HCEC 1CT (cell line): ENCODE measurements around the gene MELK.
"Not testable (repeated sequence)": the region's sequence is repeated elsewhere in the genome, so short reads cannot be mapped to it uniquely, and the experiment has no call there.

Experiments used
- DNase-seq: peaks from one replicate; pipeline ENCODE4 v3.0.0-alpha.2; 2017

MELK gene

GRCh38 chr9:36572515-36573418 is at the start of gene MELK:
TSS of gene MELK (plus strand) at chr9:36572895. CDS start at chr9:36581682, 8,787 bp downstream.
- DNase-seq = peak; percentile 81

DNA sequence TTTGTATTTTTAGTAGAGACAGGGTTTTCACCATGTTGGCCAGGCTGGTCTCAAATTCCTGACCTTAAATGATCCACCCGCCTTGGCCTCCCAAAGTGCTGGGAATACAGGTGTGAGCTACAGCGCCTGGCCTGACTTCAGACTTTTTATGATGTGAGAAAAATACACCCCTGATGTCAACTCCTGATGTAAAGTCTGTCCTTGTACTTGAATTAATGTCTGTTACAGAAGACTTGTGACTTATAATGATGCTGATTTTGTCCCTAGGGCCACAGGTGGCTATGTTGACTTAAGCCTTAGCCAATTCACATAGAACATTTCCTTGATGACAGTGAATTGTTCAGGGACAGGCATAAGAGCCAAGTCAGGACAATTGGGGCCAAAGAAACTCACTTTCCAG is 42.5 kb upstream of the MELK start:
- DNase-seq = no peak

DNA sequence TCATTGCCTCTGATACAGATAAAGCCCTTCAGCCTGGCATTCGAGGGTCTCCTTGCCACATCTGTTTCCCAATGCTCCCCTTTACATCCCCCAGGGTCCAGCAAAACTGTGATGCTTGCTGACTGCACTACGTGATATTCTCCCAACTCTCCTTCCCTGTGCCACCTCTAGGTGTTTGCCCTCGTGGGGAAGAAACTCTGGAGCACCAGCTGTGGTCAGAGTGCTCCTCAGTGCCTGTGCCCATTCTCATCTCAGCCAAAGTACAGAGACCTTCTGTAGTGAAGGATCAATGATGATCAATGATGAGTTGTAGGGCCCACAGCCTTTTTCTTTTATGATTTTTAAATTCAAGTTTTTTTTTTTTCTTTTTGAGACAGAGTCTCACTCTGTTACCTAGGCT is 40.3 kb upstream of the MELK start:
- DNase-seq = no peak

- not testable (repeated sequence) for DNase-seq
Observed at GRCh38 chr9:36533726-36534125, 39.0 kb upstream of the MELK start.

- no peak for DNase-seq
Observed at GRCh38 chr9:36535107-36535506, 37.6 kb upstream of the MELK start.

DNA sequence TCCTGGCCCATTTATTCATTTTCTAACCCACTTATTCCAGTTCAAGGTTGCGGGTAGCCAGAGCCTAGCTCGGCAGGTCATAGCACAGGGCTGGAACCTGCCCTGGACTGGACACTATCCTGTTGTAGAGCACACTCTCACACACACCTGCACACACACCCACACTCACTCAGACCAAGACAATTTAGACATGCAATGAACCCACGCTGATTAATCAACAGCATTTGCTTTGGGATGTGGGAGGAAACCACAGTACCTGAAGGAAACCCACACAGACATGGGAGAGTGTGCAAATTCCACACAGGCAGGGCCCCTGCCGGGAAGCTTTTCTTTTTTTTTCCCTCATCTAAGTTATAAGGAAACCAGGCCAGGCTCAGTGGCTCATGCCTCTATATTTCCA is 34.8 kb upstream of the MELK start:
- DNase-seq = no peak

DNA sequence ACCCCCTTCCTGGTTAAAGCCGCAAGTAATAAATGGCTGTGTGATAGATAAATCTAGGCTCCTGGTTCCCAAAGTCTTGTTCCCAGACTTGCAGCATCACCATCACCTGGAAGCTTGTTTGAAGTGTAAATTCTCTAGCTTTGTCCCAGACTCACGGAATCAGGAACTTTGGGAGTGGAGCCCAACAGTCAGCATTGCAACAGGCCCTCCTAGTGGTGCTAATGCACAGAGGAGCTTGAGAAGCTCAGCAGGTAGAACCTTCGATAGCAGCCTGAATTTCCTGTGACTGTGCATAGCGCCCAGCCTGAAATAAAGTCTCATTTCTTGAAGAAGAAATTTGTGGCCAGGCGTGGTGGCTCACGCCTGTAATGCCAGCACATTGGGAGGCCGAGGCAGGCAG is 30.3 kb upstream of the MELK start:
- no peak for DNase-seq

DNA sequence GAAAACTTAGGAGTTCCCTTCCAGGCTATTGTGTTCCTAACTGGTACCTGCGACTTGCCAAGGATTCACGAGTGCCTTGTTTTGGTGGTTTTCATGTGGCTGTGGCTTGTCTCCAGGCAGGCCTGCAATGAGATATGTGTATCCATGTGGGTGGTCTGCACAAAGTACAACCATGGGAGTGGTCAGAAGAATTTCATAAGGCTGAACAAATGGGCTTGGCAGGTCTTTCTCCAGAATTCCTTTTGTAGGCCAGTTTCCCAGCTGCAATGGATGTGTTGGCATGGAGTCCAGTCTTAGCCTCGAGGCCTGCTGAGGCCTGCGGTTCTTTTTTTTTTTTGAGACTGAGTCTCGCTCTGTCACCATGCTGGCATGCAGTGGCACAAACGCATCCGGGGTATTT is 28.8 kb upstream of the MELK start:
- no peak for DNase-seq

GRCh38 chr9:36547598-36547997 is 25.1 kb upstream of the MELK start:
- DNase-seq = no peak

GRCh38 chr9:36548454-36548853 is 24.2 kb upstream of the MELK start:
- DNase-seq = no peak

GRCh38 chr9:36550135-36550534 is 22.6 kb upstream of the MELK start:
- no peak for DNase-seq

DNA sequence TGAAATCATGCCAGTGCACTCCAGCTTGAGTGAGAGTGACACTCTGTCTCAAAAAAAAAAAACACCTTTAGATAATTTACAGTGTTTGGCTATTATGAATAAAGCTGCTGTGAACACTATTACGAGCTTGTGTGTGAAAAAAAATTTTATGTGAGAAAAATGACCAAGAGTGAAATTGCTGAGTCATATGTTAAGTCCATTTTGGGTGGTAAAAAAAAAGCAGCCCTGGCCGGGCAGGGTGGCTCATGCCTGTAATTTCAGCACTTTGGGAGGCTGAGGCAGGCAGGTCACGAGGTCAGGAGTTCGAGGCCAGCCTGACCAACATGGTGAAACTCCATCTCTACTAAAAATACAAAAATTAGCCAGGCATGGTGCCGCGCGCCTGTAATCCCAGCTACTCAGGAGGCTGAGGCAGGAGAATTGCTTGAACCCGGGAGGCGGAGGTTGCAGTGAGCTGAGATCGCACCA is 22.0 kb upstream of the MELK start:
- DNase-seq = not testable (repeated sequence)

GRCh38 chr9:36551129-36551528 is 21.6 kb upstream of the MELK start:
- DNase-seq = no peak

DNA sequence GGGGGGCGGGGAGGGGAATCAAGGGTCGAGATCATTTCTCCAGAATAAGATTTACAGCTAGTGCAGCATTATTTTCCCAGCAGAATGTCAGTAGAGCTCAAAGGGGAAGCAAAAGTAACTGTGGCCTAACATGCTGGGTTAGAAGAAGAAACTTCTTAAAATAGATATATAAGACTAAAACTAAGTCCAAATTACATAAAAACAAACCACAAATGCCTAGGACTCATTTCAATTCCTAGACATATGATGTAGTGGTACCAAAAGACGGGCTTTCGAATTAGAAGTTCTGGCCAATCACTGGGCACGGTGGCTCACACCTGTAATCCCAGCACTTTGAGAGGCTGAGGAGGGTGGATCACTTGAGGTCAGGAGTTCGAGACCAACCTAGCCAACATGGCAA is 20.8 kb upstream of the MELK start:
- no peak for DNase-seq

DNA sequence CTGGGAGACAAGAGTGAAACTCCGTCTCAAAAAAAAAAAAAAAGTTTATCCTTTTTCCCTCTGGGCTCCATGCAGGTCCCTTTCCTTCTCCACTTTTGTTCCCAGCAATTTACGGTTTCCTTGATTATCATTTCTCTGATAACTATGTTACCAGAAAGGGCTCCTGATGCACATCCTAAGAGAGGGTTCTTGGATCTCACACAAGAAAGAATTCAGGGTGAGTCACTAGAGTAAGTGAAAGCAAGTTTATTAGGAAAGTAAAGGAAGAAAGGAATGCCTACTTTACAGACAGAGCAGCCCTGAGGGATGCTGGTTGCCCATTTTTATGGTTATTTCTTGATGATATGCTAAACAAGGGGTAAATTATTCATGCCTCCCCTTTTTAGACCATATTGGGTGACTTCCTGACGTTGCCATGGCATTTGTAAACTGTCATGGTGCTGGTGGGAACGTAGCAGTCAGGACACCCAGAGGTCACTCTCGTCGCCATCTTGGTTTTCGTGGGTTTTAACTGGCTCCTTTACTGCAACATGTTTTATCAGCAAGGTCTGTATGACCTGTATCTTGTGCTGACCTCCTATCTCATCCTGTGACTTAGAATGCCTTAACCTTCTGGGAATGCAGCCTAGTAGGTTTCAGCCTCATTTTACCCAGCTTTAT is 13.5 kb upstream of the MELK start:
- peak; percentile 48 for DNase-seq

- peak; percentile 33 for DNase-seq
Observed at GRCh38 chr9:36560771-36561170, 11.9 kb upstream of the MELK start.

DNA sequence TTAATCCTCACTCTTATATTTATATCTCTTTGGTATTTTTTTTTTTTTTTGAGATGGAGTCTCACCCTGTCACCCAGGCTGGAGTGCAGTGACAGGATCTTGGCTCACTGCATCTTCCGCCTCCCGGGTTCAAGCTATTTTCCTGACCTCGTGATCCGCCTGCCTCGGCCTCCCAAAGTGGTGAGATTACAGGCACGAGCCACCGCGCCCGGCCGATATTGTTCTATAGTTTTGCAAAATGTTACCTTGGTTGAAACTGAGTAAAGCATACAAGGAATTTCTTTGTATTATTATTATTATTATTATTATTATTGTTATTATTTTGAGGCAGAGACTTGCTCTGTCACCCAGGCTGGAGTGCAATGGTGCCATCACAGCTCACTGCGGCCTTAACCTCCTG is 9.9 kb upstream of the MELK start:
- DNase-seq = not testable (repeated sequence)

GRCh38 chr9:36566813-36567221 is 5.9 kb upstream of the MELK start:
- peak; percentile 43 for DNase-seq

DNA sequence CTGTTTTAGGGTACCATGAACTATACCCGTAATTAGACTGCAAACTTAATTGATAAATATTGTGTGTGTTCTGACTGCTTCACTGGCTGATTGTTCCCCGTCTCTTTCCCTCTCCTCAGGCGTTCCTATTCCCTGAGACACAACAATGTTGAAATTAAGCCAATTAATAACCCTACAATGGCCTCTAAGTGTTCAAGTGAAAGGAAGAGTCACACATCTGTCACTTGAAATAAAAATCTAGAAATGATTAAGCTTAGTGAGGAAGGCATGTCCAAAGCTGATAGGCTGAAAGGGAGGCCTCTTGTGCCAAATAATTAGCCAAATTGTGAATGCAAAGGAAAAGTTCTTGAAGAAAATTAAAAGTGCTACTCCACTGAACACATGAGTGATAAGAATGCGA is 4.0 kb upstream of the MELK start:
- DNase-seq = not testable (repeated sequence)

GRCh38 chr9:36571333-36571732 is 1.4 kb upstream of the MELK start:
- DNase-seq = no peak

GRCh38 chr9:36574045-36574444 is 1.4 kb downstream of the MELK start:
- DNase-seq = not testable (repeated sequence)

DNA sequence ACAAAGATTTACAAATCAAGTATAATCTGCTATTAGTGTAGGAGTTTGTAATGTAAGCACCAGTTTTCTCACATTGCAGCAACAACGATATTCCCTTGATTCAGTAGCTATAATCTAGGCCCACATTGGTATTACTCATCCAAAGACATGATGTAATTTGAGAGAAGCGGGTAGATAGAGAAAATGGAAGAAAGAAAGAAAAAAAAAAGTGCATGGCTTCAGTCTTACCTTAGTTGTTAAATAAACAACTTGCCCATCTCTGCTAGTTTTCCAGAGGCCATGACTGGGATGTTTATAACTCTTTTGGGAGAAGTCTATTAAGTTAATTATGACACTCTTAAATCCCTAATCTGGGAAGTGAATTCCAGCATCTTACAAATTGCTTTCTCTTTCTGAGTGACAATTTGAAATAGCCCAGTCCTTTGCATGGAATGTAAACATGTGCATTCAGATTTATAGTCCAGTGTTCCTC is 2.8 kb downstream of the MELK start:
- DNase-seq = peak; percentile 73

DNA sequence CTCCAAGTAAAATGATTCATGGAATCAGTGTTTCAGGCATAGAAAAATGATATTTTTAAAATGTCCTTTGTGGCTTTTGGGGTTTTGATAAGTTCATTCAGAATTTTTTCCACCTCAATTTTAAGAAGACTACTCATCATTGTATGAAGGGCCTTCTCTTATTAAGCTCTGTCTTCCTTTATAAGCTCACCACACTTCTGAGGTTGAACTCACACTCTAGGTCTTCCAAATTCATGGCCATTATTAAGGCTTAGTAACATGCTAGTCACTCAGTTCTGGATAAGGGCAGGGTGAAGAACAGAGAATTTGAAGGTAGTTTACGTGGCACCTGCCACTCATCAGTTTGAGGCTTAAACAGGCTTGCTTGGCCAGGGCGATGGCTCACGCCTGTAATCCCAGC is 4.2 kb downstream of the MELK start:
- no peak for DNase-seq
